K562 (cell line): Measurements from ENCODE around the gene BBC3. TPM values are rescaled to one million over a fixed set of nuclear protein-coding genes. Genes with fewer than 3 reads are reported as not detected.

ENCODE experiments used
- CTCF ChIP-seq, 3 experiments: IDR thresholded peaks in 2 of 3; conservative IDR thresholded peaks in 1 of 3; 2 replicates each; pipeline ENCODE4 v1.5.1; 2011 to 2012; ENCODE audit warnings: low read length in 3 of 3, mild to moderate bottlenecking in 3 of 3, control low read depth in 2 of 3, improper control_type of control experiment in 1 of 3, inconsistent platforms in 1 of 3, low read depth in 1 of 3, mixed read lengths in 1 of 3, moderate library complexity in 1 of 3; ENCODE audit not compliant: insufficient read depth in 2 of 3
- DEAF1 ChIP-seq: fragments of 450-650 bp; formaldehyde crosslinking; IDR thresholded peaks from 2 replicates; pipeline ENCODE4 v1.4.0; 2020; ENCODE audit warnings: mild to moderate bottlenecking, moderate library complexity
- DPF2 ChIP-seq: fragments of 450-650 bp; IDR thresholded peaks from 2 replicates; pipeline ENCODE4 v1.6.1; 2016
- ELF4 ChIP-seq: fragments of 450-650 bp; formaldehyde crosslinking; IDR thresholded peaks from 2 replicates; pipeline ENCODE4 v1.4.0; 2022; ENCODE audit warnings: missing genetic modification characterization
- MAZ ChIP-seq, 2 experiments: fragments of 450-650 bp in 1 of 2; sonication (generic) in 1 of 2; formaldehyde crosslinking; IDR thresholded peaks in 1 of 2; conservative IDR thresholded peaks in 1 of 2; 2 replicates each; pipeline versions ENCODE4 v1.4.0 to v1.5.0; 2020; ENCODE audit warnings: mild to moderate bottlenecking in 1 of 2, missing genetic modification reagents in 1 of 2
- MXI1 ChIP-seq: IDR thresholded peaks from 2 replicates; pipeline ENCODE4 v1.6.1; 2011; ENCODE audit warnings: low read depth, mild to moderate bottlenecking, improper control_type of control experiment, low read length
- MYNN ChIP-seq, 2 experiments: sonication (generic); formaldehyde crosslinking in 1 of 2; IDR thresholded peaks; 2 replicates each; pipeline versions ENCODE4 v1.5.0 to v1.6.1; 2016 to 2020; ENCODE audit warnings: antibody characterized with exemption in 1 of 2, missing genetic modification reagents in 1 of 2
- NEUROD1 ChIP-seq: fragments of 150-350 bp; IDR thresholded peaks from 2 replicates; pipeline ENCODE4 v1.6.1; 2014; ENCODE audit warnings: borderline replicate concordance, low read length, low read depth; ENCODE audit not compliant: partially characterized antibody
- POLR2B ChIP-seq: fragments of 450-650 bp; IDR thresholded peaks from 2 replicates; pipeline ENCODE4 v1.6.1; 2018; ENCODE audit warnings: low read depth; ENCODE audit not compliant: partially characterized antibody
- POLR2G ChIP-seq: fragments of 200-400 bp; formaldehyde crosslinking; IDR thresholded peaks from 2 replicates; pipeline ENCODE4 v1.6.1; 2017; ENCODE audit warnings: low read depth, mild to moderate bottlenecking, antibody characterized with exemption, low read length, moderate library complexity
- SREBF2 ChIP-seq: sonication (generic); formaldehyde crosslinking; IDR thresholded peaks from 2 replicates; pipeline ENCODE4 v1.4.0; 2020; ENCODE audit warnings: mild to moderate bottlenecking, missing genetic modification reagents
- TRIM24 ChIP-seq, 2 experiments: fragments of 450-650 bp; IDR thresholded peaks; 2 replicates each; pipeline ENCODE4 v1.6.1; 2016
- YY1 ChIP-seq, 3 experiments: IDR thresholded peaks; 2 replicates each; pipeline ENCODE4 v1.6.1; 2011; ENCODE audit warnings: low read length in 2 of 3, mild to moderate bottlenecking in 2 of 3, moderate library complexity in 2 of 3, borderline replicate concordance in 1 of 3, control low read depth in 1 of 3, low read depth in 1 of 3; ENCODE audit not compliant: insufficient read depth in 3 of 3, insufficient replicate concordance in 2 of 3, control insufficient read depth in 1 of 3, insufficient read length in 1 of 3; ENCODE audit errors: extremely low read depth in 1 of 3
- ZFP1 ChIP-seq: fragments of 450-650 bp; formaldehyde crosslinking; IDR thresholded peaks from 2 replicates; pipeline ENCODE4 v1.4.0; 2020; ENCODE audit warnings: mild to moderate bottlenecking, mixed read lengths
- ZNF143 ChIP-seq: sonication (generic); formaldehyde crosslinking; IDR thresholded peaks from 2 replicates; pipeline ENCODE4 v1.9.0; 2022; ENCODE audit warnings: mild to moderate bottlenecking, missing genetic modification reagents
- ZNF184 ChIP-seq: sonication (generic); formaldehyde crosslinking; IDR thresholded peaks from 2 replicates; pipeline ENCODE4 v1.5.0; 2020; ENCODE audit warnings: missing genetic modification reagents
- ZNF551 ChIP-seq: fragments of 250-450 bp; sonication (Bioruptor Pico); IDR thresholded peaks from 2 replicates; pipeline ENCODE4 v1.5.0; 2021; ENCODE audit warnings: mild to moderate bottlenecking, moderate library complexity
- ZNF609 ChIP-seq: sonication (generic); formaldehyde crosslinking; IDR thresholded peaks from 2 replicates; pipeline ENCODE4 v1.8.1; 2023; ENCODE audit warnings: missing genetic modification reagents, mild to moderate bottlenecking, borderline replicate concordance
- polyA plus RNA-seq, 8 experiments: library from polyadenylated mRNA; depleted of rRNA in 4 of 8; stranded (reverse) in 5 of 8; unstranded in 3 of 8; fragments of >200 nt; fragmentation: Nextera tagmentation in 2 of 8; fragmentation: Illumina TruSeq in 1 of 8; extraction: Ambion mirVana in 2 of 8; extraction: Trizol in 1 of 8; gene quantifications; 2 replicates each; pipeline versions ENCODE4 v1.2.1 to v1.2.3, GENCODE V29; 2011 to 2014; ENCODE audit warnings: inconsistent platforms in 1 of 8, missing spikeins in 1 of 8
- total RNA-seq, 7 experiments: library from RNA; depleted of rRNA in 6 of 7; stranded (reverse); fragments of >200 nt in 6 of 7; fragmentation: Illumina TruSeq in 2 of 7; extraction: Trizol in 2 of 7; gene quantifications; 2 replicates each; pipeline versions ENCODE4 v1.2.1 to v1.2.3, GENCODE V29; 2011 to 2021; ENCODE audit warnings: low replicate concordance in 1 of 7

The BBC3 gene
- total and polyA plus RNA-seq, 9 of the 15 experiments (the other 6 are each of a cell fraction or from before 2014, with no cell fraction given) = 0.15 to 30.7 (median 4.8) TPM

GRCh38 chr19:47274071-47274890 lies 43.3 kb upstream of the BBC3 start, which contains the start of gene INAFM1 (continued):
- TF ChIP-seq DEAF1 (no peak), POLR2B (peak; percentile 76), MAZ (CRISPR knock-in tag; conservative IDR thresholded peaks at IDR 0.05 in 1 of 2, IDR thresholded peaks at IDR 0.05 in 1 of 2) (peak; percentile 36 to 65; a peak in 3 of 4 replicates), ELF4 (CRISPR knock-in tag) (peak; percentile 63; the same call in 1 of the 2 replicates), NEUROD1 (peak; percentile 11), YY1 (IDR thresholded peaks at IDR 0.05; ENCODE audit: borderline replicate concordance in 1 of 3, control insufficient read depth in 1 of 3, extremely low read depth in 1 of 3, insufficient read depth in 3 of 3, insufficient read length in 1 of 3, insufficient replicate concordance in 2 of 3, low read depth in 1 of 3, low read length in 2 of 3) (peak in 2 of 3 experiments; percentile 18 to 32), DPF2 (peak; percentile 38), ZNF184 (no peak), ZNF143 (CRISPR knock-in tag) (no peak), TRIM24 (IDR thresholded peaks at IDR 0.05) (no peak; a peak in 1 of 4 replicates), MXI1 (peak; percentile 51; the same call in 1 of the 2 replicates), MYNN (IDR thresholded peaks at IDR 0.05) (0 out of 2 replicates have a peak, but pooled peaks have one; percentile 30), MYNN (CRISPR knock-in tag; IDR thresholded peaks at IDR 0.05) (no peak), SREBF2 (CRISPR knock-in tag) (no peak), ZFP1 (CRISPR knock-in tag) (0 out of 2 replicates have a peak, but pooled peaks have one; percentile 50), POLR2G (peak; percentile 71), ZNF609 (CRISPR knock-in tag) (no peak), ZNF551 (CRISPR knock-in tag) (no peak), CTCF (IDR thresholded peaks at IDR 0.05 in 2 of 3, conservative IDR thresholded peaks at IDR 0.05 in 1 of 3; ENCODE audit: insufficient read depth in 2 of 3, low read depth in 1 of 3, low read length in 3 of 3) (0 out of 6 replicates have a peak, but pooled peaks of 1 of the 3 experiments have one; percentile 0)
